NCI-H1436 treated with DMSO at 0.1 percent for 48 hours (cell line): ENCODE measurements around the gene NCS1.

Experiments
- DNase-seq: peaks from one replicate; lab custom pipeline; 2025; lab: John Stamatoyannopoulos, UW

NCS1 gene

GRCh38 chr9:130195638-130196037, 23.4 kb downstream of the NCS1 start:
- no peak for DNase-seq

GRCh38 chr9:130196643-130197042, 24.4 kb downstream of the NCS1 start:
- no peak for DNase-seq

- no peak for DNase-seq
Measured at GRCh38 chr9:130197386-130197785, 25.2 kb downstream of the NCS1 start.

- DNase-seq: no peak
Measured at GRCh38 chr9:130197888-130198287, 25.7 kb downstream of the NCS1 start.

GRCh38 chr9:130198501-130199179, 26.4 kb downstream of the NCS1 start:
- DNase-seq: no peak

GRCh38 chr9:130199605-130200004, 27.4 kb downstream of the NCS1 start:
- no peak for DNase-seq

GRCh38 chr9:130200038-130200849, 28.0 kb downstream of the NCS1 start:
- no peak for DNase-seq

- DNase-seq: no peak
Measured at GRCh38 chr9:130201399-130201873, 29.2 kb downstream of the NCS1 start.

GRCh38 chr9:130201974-130202373, 29.8 kb downstream of the NCS1 start:
- no peak for DNase-seq

GRCh38 chr9:130204341-130204740, 32.1 kb downstream of the NCS1 start:
- no peak for DNase-seq

GRCh38 chr9:130204959-130205358, 32.8 kb downstream of the NCS1 start:
- no peak for DNase-seq

GRCh38 chr9:130205912-130206311, 33.7 kb downstream of the NCS1 start:
- DNase-seq: no peak

- DNase-seq: no peak
Measured at GRCh38 chr9:130206579-130206978, 34.4 kb downstream of the NCS1 start.

GRCh38 chr9:130207241-130207992, 35.2 kb downstream of the NCS1 start:
- no peak for DNase-seq

- peak; percentile 69 for DNase-seq
Measured at GRCh38 chr9:130208600-130209347, 36.6 kb downstream of the NCS1 start.

GRCh38 chr9:130209422-130209821, 37.2 kb downstream of the NCS1 start:
- no peak for DNase-seq

- no peak for DNase-seq
Measured at GRCh38 chr9:130211548-130212226, 39.5 kb downstream of the NCS1 start.

GRCh38 chr9:130212543-130213297, 40.5 kb downstream of the NCS1 start:
- DNase-seq: no peak

GRCh38 chr9:130213911-130214761, 41.9 kb downstream of the NCS1 start:
- no peak for DNase-seq
